ENCODE measurements around the gene CGB7. TPM values are rescaled to one million over a fixed set of nuclear protein-coding genes. Genes with fewer than 3 reads are reported as not detected.

CGB7 gene
- total and polyA plus RNA-seq, 2 experiments from 2014 or later = 0.54 to 2.2 TPM

GRCh38 chr19:49102303-49102702, 44.8 kb upstream of the CGB7 start:
- H3K4me3 ChIP-seq = no peak overlapping the region
- H3K27me3 ChIP-seq (replicated peaks; ENCODE audit: insufficient read depth) = no peaks in the 10 kb centered on the region
- H3K79me2 ChIP-seq (ENCODE audit: insufficient read depth) = peaks cover 43% of the 10 kb centered on the region
- H3F3A ChIP-seq (ENCODE audit: insufficient read depth) = peaks cover 19% of the 10 kb centered on the region
- H3K9me2 ChIP-seq (ENCODE audit: insufficient read depth) = no peaks in the 10 kb centered on the region
- H3K9me3 ChIP-seq (ENCODE audit: low read depth) = no peaks in the 10 kb centered on the region
- H4K20me1 ChIP-seq (ENCODE audit: insufficient read depth) = peaks cover 6% of the 10 kb centered on the region
- WGBS, 2 experiments (ENCODE audit: low coverage in 1 of 2, low lambda C conversion rate in 2 of 2, missing lambda C conversion rate in 2 of 2) = 91 to 97% methylated on average over 11 to 12 of the region's 12 CpGs
- H2AFZ ChIP-seq = no peak overlapping the region
- TF ChIP-seq EZH2 (IDR thresholded peaks at IDR 0.05; ENCODE audit: insufficient read depth, poor library complexity, severe bottlenecking) (no peak), EZH2phosphoT487 (IDR thresholded peaks at IDR 0.05; ENCODE audit: insufficient read depth, low read depth) (no peak)
- H3K27ac ChIP-seq = no peak overlapping the region
- no peak overlapping the region for H3K4me2 ChIP-seq (ENCODE audit: unreplicated experiment)
- in situ Hi-C loops (cut with MboI) = no loop called here
- H3K4me1 ChIP-seq (ENCODE audit: insufficient read depth) = no peaks in the 10 kb centered on the region
- no peak overlapping the region for H3K9ac ChIP-seq
- H3K36me3 ChIP-seq (ENCODE audit: low read depth) = peaks cover 45% of the 10 kb centered on the region
- DNase-seq = no peak

GRCh38 chr19:49101160-49101559, 43.6 kb upstream of the CGB7 start:
- peaks cover 54% of the 10 kb centered on the region for H3K79me2 ChIP-seq (ENCODE audit: insufficient read depth)

GRCh38 chr19:49098795-49099194, 41.2 kb upstream of the CGB7 start:
- no peak overlapping the region for H3K9ac ChIP-seq
- H4K20me1 ChIP-seq (ENCODE audit: insufficient read depth) = peaks cover 6% of the 10 kb centered on the region
- no peaks in the 10 kb centered on the region for H3K9me3 ChIP-seq (ENCODE audit: low read depth)
- H3K4me3 ChIP-seq = no peak overlapping the region
- H3K27ac ChIP-seq = no peak overlapping the region
- no peaks in the 10 kb centered on the region for H3K27me3 ChIP-seq (replicated peaks; ENCODE audit: insufficient read depth)
- in situ Hi-C loops (cut with MboI) = loop anchor here (10.0 kb wide), 1 partner anchor 106 kb away; no protein-coding TSS in a partner anchor
- peaks cover 72% of the 10 kb centered on the region for H3K79me2 ChIP-seq (ENCODE audit: insufficient read depth)
- peaks cover 37% of the 10 kb centered on the region for H3F3A ChIP-seq (ENCODE audit: insufficient read depth)
- no peaks in the 10 kb centered on the region for H3K4me1 ChIP-seq (ENCODE audit: insufficient read depth)
- H2AFZ ChIP-seq = no peak overlapping the region
- H3K4me2 ChIP-seq (ENCODE audit: unreplicated experiment) = no peak overlapping the region
- no peak for DNase-seq
- WGBS, 2 experiments (ENCODE audit: low coverage in 1 of 2, low lambda C conversion rate in 2 of 2, missing lambda C conversion rate in 2 of 2) = 58 to 65% methylated on average over 4 of the region's 4 CpGs
- TF ChIP-seq EZH2 (IDR thresholded peaks at IDR 0.05; ENCODE audit: insufficient read depth, poor library complexity, severe bottlenecking) (no peak), EZH2phosphoT487 (IDR thresholded peaks at IDR 0.05; ENCODE audit: insufficient read depth, low read depth) (no peak)
- no peaks in the 10 kb centered on the region for H3K9me2 ChIP-seq (ENCODE audit: insufficient read depth)
- peaks cover 47% of the 10 kb centered on the region for H3K36me3 ChIP-seq (ENCODE audit: low read depth)

More at GRCh38 chr19:49101160-49101559, 43.6 kb upstream of the CGB7 start:
- H4K20me1 ChIP-seq (ENCODE audit: insufficient read depth) = peaks cover 6% of the 10 kb centered on the region
- 91 to 95% methylated on average over 5 to 12 of the region's 12 CpGs for WGBS, 2 experiments (ENCODE audit: low coverage in 1 of 2, low lambda C conversion rate in 2 of 2, missing lambda C conversion rate in 2 of 2)
- no peaks in the 10 kb centered on the region for H3K9me3 ChIP-seq (ENCODE audit: low read depth)
- peaks cover 48% of the 10 kb centered on the region for H3K36me3 ChIP-seq (ENCODE audit: low read depth)
- DNase-seq = no peak
- no peaks in the 10 kb centered on the region for H3K9me2 ChIP-seq (ENCODE audit: insufficient read depth)
- no peaks in the 10 kb centered on the region for H3K27me3 ChIP-seq (replicated peaks; ENCODE audit: insufficient read depth)
- H3K9ac ChIP-seq = no peak overlapping the region
- TF ChIP-seq EZH2phosphoT487 (IDR thresholded peaks at IDR 0.05; ENCODE audit: insufficient read depth, low read depth) (no peak), EZH2 (IDR thresholded peaks at IDR 0.05; ENCODE audit: insufficient read depth, poor library complexity, severe bottlenecking) (no peak)
- in situ Hi-C loops (cut with MboI) = no loop called here
- no peak overlapping the region for H3K27ac ChIP-seq
- H3K4me1 ChIP-seq (ENCODE audit: insufficient read depth) = no peaks in the 10 kb centered on the region
- H3K4me2 ChIP-seq (ENCODE audit: unreplicated experiment) = no peak overlapping the region
- no peak overlapping the region for H2AFZ ChIP-seq
- H3F3A ChIP-seq (ENCODE audit: insufficient read depth) = peaks cover 21% of the 10 kb centered on the region
- H3K4me3 ChIP-seq = no peak overlapping the region

- H3K36me3 ChIP-seq (ENCODE audit: low read depth) = peaks cover 54% of the 10 kb centered on the region
- peaks cover 6% of the 10 kb centered on the region for H4K20me1 ChIP-seq (ENCODE audit: insufficient read depth)
- H3K4me3 ChIP-seq = no peak overlapping the region
- H3K9me2 ChIP-seq (ENCODE audit: insufficient read depth) = no peaks in the 10 kb centered on the region
- H3K79me2 ChIP-seq (ENCODE audit: insufficient read depth) = peaks cover 84% of the 10 kb centered on the region
- H3F3A ChIP-seq (ENCODE audit: insufficient read depth) = peaks cover 41% of the 10 kb centered on the region
- H2AFZ ChIP-seq = no peak overlapping the region
- no peak overlapping the region for H3K4me2 ChIP-seq (ENCODE audit: unreplicated experiment)
- no peak overlapping the region for H3K27ac ChIP-seq
- in situ Hi-C loops (cut with MboI) = loop anchor here (10.0 kb wide), 1 partner anchor 107 kb away; no protein-coding TSS in a partner anchor
- H3K9me3 ChIP-seq (ENCODE audit: low read depth) = no peaks in the 10 kb centered on the region
- WGBS, 2 experiments (ENCODE audit: low coverage in 1 of 2, low lambda C conversion rate in 2 of 2, missing lambda C conversion rate in 2 of 2) = 32 to 36% methylated on average over 8 of the region's 8 CpGs
- DNase-seq = peak; percentile 79
- TF ChIP-seq EZH2phosphoT487 (IDR thresholded peaks at IDR 0.05; ENCODE audit: insufficient read depth, low read depth) (no peak), EZH2 (IDR thresholded peaks at IDR 0.05; ENCODE audit: insufficient read depth, poor library complexity, severe bottlenecking) (no peak)
- no peaks in the 10 kb centered on the region for H3K4me1 ChIP-seq (ENCODE audit: insufficient read depth)
- H3K9ac ChIP-seq = no peak overlapping the region
- no peaks in the 10 kb centered on the region for H3K27me3 ChIP-seq (replicated peaks; ENCODE audit: insufficient read depth)
These were observed 40.1 kb upstream of the CGB7 start for GRCh38 chr19:49097453-49098288.
